Tibial nerve (tissue), 4 donors: Measurements from ENCODE around the gene ELOA. TPM values are rescaled to one million over a fixed set of nuclear protein-coding genes. Genes with fewer than 3 reads are reported as not detected.

Source experiments
- DNase-seq, 2 donors: peaks; one replicate each; pipeline ENCODE4 v3.0.0-alpha.2; 2019; ENCODE audit warnings: low spot score in 2 of 2
- H3K27ac ChIP-seq, 4 donors: fragments of 200-600 bp; sonication (generic) in 3 of 4; one replicate each; pipeline ENCODE4 v1.5.1; 2017 to 2019; ENCODE audit warnings: mild to moderate bottlenecking in 1 of 4
- H3K27me3 ChIP-seq, 2 donors: fragments of 200-600 bp; sonication (generic) in 1 of 2; one replicate each; pipeline versions ENCODE4 v1.5.1 to v1.6.0; 2017 to 2019
- H3K36me3 ChIP-seq, 3 donors: fragments of 200-600 bp; sonication (generic); one replicate each; pipeline ENCODE4 v1.5.1; 2018 to 2019
- H3K4me1 ChIP-seq, 4 donors: fragments of 200-600 bp; sonication (generic) in 3 of 4; one replicate each; pipeline ENCODE4 v1.5.1; 2017 to 2019
- H3K4me3 ChIP-seq, 4 donors: fragments of 200-600 bp; sonication (generic) in 3 of 4; one replicate each; pipeline ENCODE4 v1.5.1; 2017 to 2019; ENCODE audit warnings: mild to moderate bottlenecking in 1 of 4, moderate library complexity in 1 of 4
- H3K9me3 ChIP-seq, 4 donors: fragments of 200-600 bp; sonication (generic) in 3 of 4; one replicate each; pipeline ENCODE4 v1.5.1; 2017 to 2019
- EP300 ChIP-seq, 2 donors: sonication (generic); formaldehyde crosslinking; IDR thresholded peaks; one replicate each; pipeline ENCODE4 v1.6.1; 2017; ENCODE audit warnings: antibody characterized with exemption in 2 of 2, mild to moderate bottlenecking in 1 of 2
- POLR2A ChIP-seq, 2 donors: fragments of 450-650 bp; IDR thresholded peaks; one replicate each; pipeline ENCODE4 v1.6.1; 2017; ENCODE audit warnings: antibody characterized with exemption in 2 of 2, mild to moderate bottlenecking in 2 of 2, moderate library complexity in 2 of 2
- WGBS, 2 donors: methylation state at CpG; one replicate each; pipeline ENCODE4 v1.1.5; 2018; 5-methylcytosine and 5-hydroxymethylcytosine counted together
- total RNA-seq, 4 donors: library from RNA; depleted of rRNA; stranded (reverse); fragments of >200 nt; gene quantifications; one replicate each; pipeline ENCODE4 v1.1.0, GENCODE V29; 2016
- TF ChIP-seq, protein P1 (sequence below), 5 experiments: fragments of 200-600 bp in 3 of 5; fragments of 450-650 bp in 2 of 5; sonication (generic) in 3 of 5; IDR thresholded peaks; one replicate each; pipeline ENCODE4 v1.5.1; 2016 to 2019; ENCODE audit warnings: antibody characterized with exemption in 5 of 5, mild to moderate bottlenecking in 3 of 5, moderate library complexity in 2 of 5

Gene ELOA
- total RNA-seq, 4 donors from 2014 or later = 21.4 to 32.7 (median 23.7) TPM

DNA sequence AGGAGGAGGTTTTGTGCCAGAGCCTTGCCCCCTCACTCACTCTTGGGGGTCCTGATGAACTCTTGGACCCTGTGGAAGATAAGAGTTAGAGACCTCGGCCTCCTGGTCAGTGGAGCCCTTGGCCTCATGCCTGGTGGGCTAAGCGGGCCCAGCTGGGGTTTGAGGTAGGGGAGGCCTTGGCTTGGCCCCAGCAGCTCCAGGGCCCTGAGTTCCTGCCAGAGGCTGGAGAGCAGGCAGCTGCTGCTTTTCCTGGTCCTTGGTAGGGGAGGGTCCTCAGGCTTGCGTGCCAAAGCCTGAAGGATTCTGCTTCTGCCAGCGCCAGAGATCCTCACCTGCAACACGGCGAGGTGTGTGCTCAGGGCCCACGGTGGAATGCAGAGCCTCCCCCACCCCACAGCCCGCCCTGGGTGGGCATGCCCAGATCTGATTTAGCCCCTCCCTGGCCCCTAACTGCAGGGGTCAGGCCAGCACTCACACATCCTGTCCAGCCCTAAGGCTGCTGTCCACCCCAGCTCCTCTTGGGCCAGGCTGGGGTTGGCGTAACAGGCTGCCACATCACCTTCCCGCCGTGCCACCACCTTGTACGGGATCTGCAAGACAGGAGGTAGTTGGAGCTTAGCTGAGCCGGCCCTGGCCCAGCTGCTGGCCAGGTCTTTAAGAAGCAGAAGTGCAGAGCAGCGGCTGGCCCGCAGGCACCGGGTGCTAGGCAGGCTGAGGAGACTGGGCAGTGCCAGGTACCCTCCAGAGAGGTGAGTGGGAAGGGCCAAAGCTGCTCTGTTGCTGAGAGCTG, 52.6 kb downstream of the ELOA start:
- 83 to 86% methylated on average over 10 to 11 of the region's 16 CpGs for WGBS, 2 donors
- Histone ChIP-seq H3K4me3 (no peak overlapping the region), H3K27ac (no peak overlapping the region), H3K4me1 (peaks cover 0 to 52% (median 24%) of the 10 kb centered on the region in 4 donors), H3K27me3 (no peaks in the 10 kb centered on the region), H3K36me3 (peaks cover 0 to 57% (median 8%) of the 10 kb centered on the region in 3 donors), H3K9me3 (no peaks in the 10 kb centered on the region)
- no peak for DNase-seq
- TF ChIP-seq, protein P1, sequence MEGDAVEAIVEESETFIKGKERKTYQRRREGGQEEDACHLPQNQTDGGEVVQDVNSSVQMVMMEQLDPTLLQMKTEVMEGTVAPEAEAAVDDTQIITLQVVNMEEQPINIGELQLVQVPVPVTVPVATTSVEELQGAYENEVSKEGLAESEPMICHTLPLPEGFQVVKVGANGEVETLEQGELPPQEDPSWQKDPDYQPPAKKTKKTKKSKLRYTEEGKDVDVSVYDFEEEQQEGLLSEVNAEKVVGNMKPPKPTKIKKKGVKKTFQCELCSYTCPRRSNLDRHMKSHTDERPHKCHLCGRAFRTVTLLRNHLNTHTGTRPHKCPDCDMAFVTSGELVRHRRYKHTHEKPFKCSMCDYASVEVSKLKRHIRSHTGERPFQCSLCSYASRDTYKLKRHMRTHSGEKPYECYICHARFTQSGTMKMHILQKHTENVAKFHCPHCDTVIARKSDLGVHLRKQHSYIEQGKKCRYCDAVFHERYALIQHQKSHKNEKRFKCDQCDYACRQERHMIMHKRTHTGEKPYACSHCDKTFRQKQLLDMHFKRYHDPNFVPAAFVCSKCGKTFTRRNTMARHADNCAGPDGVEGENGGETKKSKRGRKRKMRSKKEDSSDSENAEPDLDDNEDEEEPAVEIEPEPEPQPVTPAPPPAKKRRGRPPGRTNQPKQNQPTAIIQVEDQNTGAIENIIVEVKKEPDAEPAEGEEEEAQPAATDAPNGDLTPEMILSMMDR (IDR thresholded peaks at IDR 0.05) = no peak
- TF ChIP-seq EP300 (IDR thresholded peaks at IDR 0.05) = no peak

DNA sequence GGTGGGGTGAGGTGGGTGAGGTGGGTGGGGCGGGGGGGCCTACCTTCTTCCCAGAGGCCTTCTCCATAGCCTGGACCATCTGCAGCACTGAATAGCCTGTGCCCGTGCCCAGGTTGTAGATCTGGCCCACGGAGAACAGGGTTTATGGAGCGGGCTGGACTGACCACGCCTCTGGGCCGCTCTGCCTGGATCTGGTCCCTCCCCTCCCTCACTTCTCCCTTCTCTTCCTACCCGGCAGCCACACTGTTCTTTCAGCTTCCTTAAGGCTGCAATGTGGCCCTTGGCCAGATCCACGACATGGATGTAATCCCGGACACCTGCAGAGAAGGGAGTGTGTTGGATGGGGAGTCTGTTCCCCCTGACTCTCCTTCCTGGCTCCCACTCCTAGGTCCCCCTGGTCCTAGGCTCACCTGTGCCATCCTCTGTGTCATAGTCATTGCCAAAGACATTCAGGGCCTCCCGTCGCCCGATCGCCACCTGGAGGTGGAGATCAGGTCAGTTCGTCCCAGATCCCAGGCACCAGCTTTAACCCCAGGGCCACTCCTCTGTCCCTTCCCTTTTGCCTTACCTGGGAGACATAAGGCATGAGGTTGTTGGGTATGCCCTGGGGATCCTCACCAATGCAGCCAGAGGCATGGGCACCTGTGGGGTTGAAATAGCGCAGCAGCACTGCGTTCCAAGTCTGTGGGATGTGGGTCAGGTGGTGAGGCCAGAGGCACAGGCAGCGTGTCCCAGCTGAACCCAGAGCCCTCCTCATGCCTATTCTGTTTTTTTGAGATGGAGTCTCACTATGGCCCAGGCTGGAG, 53.4 kb downstream of the ELOA start:
- no peak for TF ChIP-seq POLR2A (IDR thresholded peaks at IDR 0.05)
- TF ChIP-seq, protein P1 (IDR thresholded peaks at IDR 0.05) = no peak
- no peak for TF ChIP-seq EP300 (IDR thresholded peaks at IDR 0.05)
- DNase-seq = no peak
- 64 to 71% methylated on average over 15 to 16 of the region's 17 CpGs for WGBS, 2 donors
- H3K9me3 ChIP-seq = no peaks in the 10 kb centered on the region
- no peaks in the 10 kb centered on the region for H3K27me3 ChIP-seq
- peaks cover 0 to 57% (median 8%) of the 10 kb centered on the region in 3 donors for H3K36me3 ChIP-seq
- peaks cover 0 to 55% (median 29%) of the 10 kb centered on the region in 4 donors for H3K4me1 ChIP-seq
- no peak overlapping the region for H3K27ac ChIP-seq
- H3K4me3 ChIP-seq = no peak overlapping the region

DNA sequence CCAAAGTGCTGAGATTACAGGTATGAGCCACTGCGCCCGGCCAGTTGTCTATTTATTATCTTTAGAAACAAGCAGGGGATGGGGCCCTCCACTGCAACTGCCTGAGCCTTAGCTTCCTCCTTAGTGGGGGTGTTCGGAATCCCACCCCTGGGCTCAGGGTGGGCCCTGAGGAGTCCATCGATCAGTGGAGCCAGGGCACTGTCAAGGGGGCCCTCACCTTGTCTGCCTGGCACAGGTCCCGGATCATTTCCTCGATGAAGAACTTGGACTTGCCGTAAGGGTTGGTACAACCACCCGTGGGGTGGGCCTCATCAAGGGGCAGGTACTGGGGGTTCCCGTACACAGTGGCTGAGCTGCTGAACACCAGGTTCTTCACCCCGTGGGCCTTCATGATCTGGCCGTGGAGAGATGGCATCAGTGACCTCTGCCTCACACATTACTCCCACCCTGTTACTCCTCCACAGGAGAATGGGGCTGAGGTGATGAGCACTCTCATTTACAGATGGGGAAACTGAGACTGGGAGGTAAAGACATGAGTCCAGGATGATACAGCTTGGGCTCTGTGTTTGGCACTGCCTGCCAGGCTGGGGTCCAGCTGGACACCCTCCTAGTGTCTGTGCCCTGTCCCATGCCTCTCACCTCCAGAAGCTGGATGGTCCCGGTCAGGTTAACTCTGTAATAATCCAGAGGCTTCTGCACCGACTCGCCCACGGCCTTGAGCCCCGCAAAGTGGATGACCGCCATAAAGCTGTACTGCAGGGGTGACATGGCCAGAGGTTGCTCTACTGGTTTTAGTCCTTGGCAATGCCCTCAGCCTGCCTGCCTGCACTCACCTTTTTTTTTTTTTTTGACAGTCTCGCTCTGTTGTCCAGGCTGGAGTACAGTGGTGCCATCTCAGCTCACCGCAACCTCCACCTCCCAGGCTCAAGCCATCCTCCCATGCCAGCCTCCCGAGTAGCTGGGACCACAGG, 54.5 kb downstream of the ELOA start:
- 79 to 88% methylated on average over 16 to 19 of the region's 20 CpGs for WGBS, 2 donors
- no peak overlapping the region for H3K27ac ChIP-seq
- H3K36me3 ChIP-seq = peaks cover 0 to 59% (median 8%) of the 10 kb centered on the region in 3 donors
- TF ChIP-seq EP300 (IDR thresholded peaks at IDR 0.05) (no peak), POLR2A (IDR thresholded peaks at IDR 0.05) (no peak)
- TF ChIP-seq, protein P1 (IDR thresholded peaks at IDR 0.05) = no peak
- DNase-seq = no peak
- H3K4me1 ChIP-seq = peaks cover 0 to 48% (median 20%) of the 10 kb centered on the region in 4 donors
- H3K4me3 ChIP-seq = no peak overlapping the region
- H3K9me3 ChIP-seq = no peaks in the 10 kb centered on the region
- no peaks in the 10 kb centered on the region for H3K27me3 ChIP-seq

DNA sequence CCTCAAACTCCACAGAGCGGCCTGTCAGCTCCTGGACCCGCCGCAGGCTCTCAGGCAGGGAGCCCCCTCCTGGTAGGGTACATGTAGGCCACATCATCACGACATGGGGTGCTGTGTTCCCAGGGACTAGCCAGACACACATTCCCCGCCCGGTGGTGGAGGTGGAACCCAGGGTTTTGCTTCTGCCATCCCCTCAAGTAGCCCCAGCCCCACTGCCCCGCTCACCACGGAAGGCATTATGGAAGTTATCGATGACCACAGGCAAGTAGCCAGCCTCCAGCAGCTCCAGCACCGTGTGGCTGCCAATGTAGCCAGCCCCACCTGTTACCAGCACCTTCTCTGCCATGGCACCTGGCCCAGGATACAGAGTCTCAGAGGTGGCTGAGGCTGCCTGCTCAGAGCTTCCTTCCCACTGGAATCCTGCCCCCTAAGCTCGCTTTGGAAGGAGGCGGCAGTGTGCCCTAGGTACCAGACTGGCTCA, 55.4 kb downstream of the ELOA start:
- peaks cover 0 to 38% (median 18%) of the 10 kb centered on the region in 4 donors for H3K4me1 ChIP-seq
- H3K9me3 ChIP-seq = no peaks in the 10 kb centered on the region
- H3K4me3 ChIP-seq = no peak overlapping the region
- WGBS, 2 donors = 75 to 80% methylated on average over 9 to 12 of the region's 12 CpGs
- peak overlapping the region in 2 of 4 donors; percentile 94 to 96 for H3K27ac ChIP-seq
- TF ChIP-seq, protein P1 (IDR thresholded peaks at IDR 0.05) = no peak
- no peak for TF ChIP-seq EP300 (IDR thresholded peaks at IDR 0.05)
- no peak for TF ChIP-seq POLR2A (IDR thresholded peaks at IDR 0.05)
- no peak for DNase-seq
- H3K27me3 ChIP-seq = no peaks in the 10 kb centered on the region
- peaks cover 0 to 58% (median under 1%) of the 10 kb centered on the region in 3 donors for H3K36me3 ChIP-seq
